ENCODE results near the gene NCDN. TPM values are rescaled to one million over a fixed set of nuclear protein-coding genes. Genes with fewer than 3 reads are reported as not detected.

Gene NCDN
- total and polyA plus RNA-seq, 2 donors (not counting 3 experiments of a cell fraction or from before 2014, with no cell fraction given), result 17.3 to 22.0 TPM

GRCh38 chr1:35509558-35509957 is 48.0 kb upstream of the NCDN start:
- TF ChIP-seq POLR2AphosphoS5 (IDR thresholded peaks at IDR 0.05; ENCODE audit: insufficient read depth, low read depth, low read length) (no peak), EZH2 (IDR thresholded peaks at IDR 0.05; ENCODE audit: borderline replicate concordance, low read depth, low read length, severe bottlenecking) (no peak), MYC (IDR thresholded peaks at IDR 0.05; ENCODE audit: low read depth, low read length) (no peak), POLR2A (IDR thresholded peaks at IDR 0.05; ENCODE audit: low read depth, low read length) (no peak), GATA2 (IDR thresholded peaks at IDR 0.05; ENCODE audit: insufficient read depth, insufficient read length, low read depth, low read length) (no peak), MAX (IDR thresholded peaks at IDR 0.05; ENCODE audit: insufficient read depth, insufficient read length) (no peak), JUN (IDR thresholded peaks at IDR 0.05; ENCODE audit: borderline replicate concordance, insufficient read depth, insufficient read length, low read depth) (no peak), FOS (IDR thresholded peaks at IDR 0.05; ENCODE audit: borderline replicate concordance, insufficient read depth, low read length) (no peak), CTCF (IDR thresholded peaks at IDR 0.05; ENCODE audit: extremely low read depth in 1 of 2, insufficient read depth in 1 of 2, low read depth in 1 of 2, low read length in 2 of 2) (no peak)
- Histone ChIP-seq H3K9ac (replicated peaks; ENCODE audit: extremely low read depth, insufficient read depth, low read length) (no peak overlapping the region), H2AFZ (ENCODE audit: low read depth, low read length) (no peak overlapping the region), H3K4me2 (ENCODE audit: insufficient read depth, low read length) (no peak overlapping the region), H3K36me3 (ENCODE audit: control insufficient read depth in 2 of 2, extremely low read depth in 1 of 2, insufficient read depth in 2 of 2, low read length in 2 of 2) (no peaks in the 10 kb centered on the region), H3K9me1 (replicated peaks; ENCODE audit: control insufficient read depth, extremely low read depth, insufficient read depth, low read length) (no peaks in the 10 kb centered on the region), H3K4me1 (ENCODE audit: control insufficient read depth, extremely low read depth, insufficient read depth, low read length) (peaks cover 22% of the 10 kb centered on the region), H3K4me3 (replicated peaks in 1 of 3; ENCODE audit: insufficient read depth in 1 of 3, low read depth in 1 of 3, low read length in 3 of 3) (no peak overlapping the region), H3K9me3 (replicated peaks; ENCODE audit: control insufficient read depth, insufficient read depth, low read length) (no peaks in the 10 kb centered on the region), H3K79me2 (ENCODE audit: control insufficient read depth, insufficient read depth, low read length) (no peaks in the 10 kb centered on the region), H3K27me3 (ENCODE audit: control insufficient read depth in 2 of 2, insufficient read depth in 2 of 2, low read length in 2 of 2) (no peaks in the 10 kb centered on the region), H4K20me1 (replicated peaks; ENCODE audit: control insufficient read depth, extremely low read depth, insufficient read depth, low read length) (peaks cover 4% of the 10 kb centered on the region), H3K27ac (ENCODE audit: insufficient read depth, low read depth, low read length) (no peak overlapping the region)
- POLR2A ChIA-PET, result no interaction called here
- FAIRE-seq (peak; percentile 8), DNase-seq (ENCODE audit: low read depth, low spot score) (no peak)
- BruUV-seq (replicated peaks), result no TSS peak
- dilution Hi-C loops (cut with MboI; ENCODE audit: extremely low pct_ligation_motif_present, low sequenced_read_pairs) (no loop called here), intact Hi-C loops (cut with micrococcal nuclease) (no loop called here)
- CTCF ChIA-PET, result interaction anchor here (1.2 kb wide), 1 partner anchor 59 kb away, joined by 3 read pairs; no protein-coding TSS in a partner anchor
